K562 (cell line): ENCODE data around the gene YLPM1. TPM values are rescaled to one million over a fixed set of nuclear protein-coding genes. Genes with fewer than 3 reads are reported as not detected.

ENCODE experiments used
- EP400 ChIP-seq: fragments of 450-650 bp; IDR thresholded peaks from 2 replicates; pipeline ENCODE4 v1.6.1; 2017; ENCODE audit warnings: antibody characterized with exemption, mild to moderate bottlenecking, moderate library complexity
- MGA ChIP-seq: fragments of 450-650 bp; IDR thresholded peaks from 2 replicates; pipeline ENCODE4 v1.6.1; 2016; ENCODE audit warnings: mild to moderate bottlenecking, moderate library complexity
- SNRNP70 ChIP-seq: fragments of 200-400 bp; formaldehyde crosslinking; optimal IDR thresholded peaks from 2 replicates; pipeline ENCODE3; 2017; ENCODE audit warnings: low read depth, low read length
- THRB ChIP-seq: fragments of 450-650 bp; formaldehyde crosslinking; conservative IDR thresholded peaks from 2 replicates; pipeline ENCODE4 v1.4.0; 2022; ENCODE audit warnings: mild to moderate bottlenecking, missing genetic modification characterization
- VEZF1 ChIP-seq: fragments of 200-800 bp; sonication (Bioruptor generic); IDR thresholded peaks from 2 replicates; pipeline ENCODE4 v1.6.1; 2017; ENCODE audit warnings: missing genetic modification characterization, missing compliant biosample characterization
- YBX1 ChIP-seq: fragments of 450-650 bp; IDR thresholded peaks from 2 replicates; pipeline ENCODE4 v1.7.1; 2016; ENCODE audit warnings: mild to moderate bottlenecking
- ZNF184 ChIP-seq: sonication (generic); formaldehyde crosslinking; IDR thresholded peaks from 2 replicates; pipeline ENCODE4 v1.5.0; 2020; ENCODE audit warnings: missing genetic modification reagents
- ZNF24 ChIP-seq: fragments of 450-650 bp; IDR thresholded peaks from 2 replicates; pipeline ENCODE4 v1.6.1; 2016
- ZNF785 ChIP-seq: fragments of 250-450 bp; sonication (Bioruptor Pico); IDR thresholded peaks from 2 replicates; pipeline ENCODE4 v1.4.0; 2020; ENCODE audit warnings: mild to moderate bottlenecking
- polyA plus RNA-seq, 8 experiments: library from polyadenylated mRNA; depleted of rRNA in 4 of 8; stranded (reverse) in 5 of 8; unstranded in 3 of 8; fragments of >200 nt; fragmentation: Nextera tagmentation in 2 of 8; fragmentation: Illumina TruSeq in 1 of 8; extraction: Ambion mirVana in 2 of 8; extraction: Trizol in 1 of 8; gene quantifications; 2 replicates each; pipeline versions ENCODE4 v1.2.1 to v1.2.3, GENCODE V29; 2011 to 2014; ENCODE audit warnings: inconsistent platforms in 1 of 8, missing spikeins in 1 of 8
- total RNA-seq, 7 experiments: library from RNA; depleted of rRNA in 6 of 7; stranded (reverse); fragments of >200 nt in 6 of 7; fragmentation: Illumina TruSeq in 2 of 7; extraction: Trizol in 2 of 7; gene quantifications; 2 replicates each; pipeline versions ENCODE4 v1.2.1 to v1.2.3, GENCODE V29; 2011 to 2021; ENCODE audit warnings: low replicate concordance in 1 of 7

The YLPM1 gene
- total and polyA plus RNA-seq, 9 of the 15 experiments (the other 6 are each of a cell fraction or from before 2014, with no cell fraction given): 7.2 to 32.7 (median 14.6) TPM

- TF ChIP-seq MGA (no peak), YBX1 (no peak), EP400 (no peak), ZNF24 (no peak), ZNF785 (CRISPR knock-in tag) (no peak), SNRNP70 (no peak), VEZF1 (CRISPR knock-in tag) (no peak), THRB (CRISPR knock-in tag) (no peak), ZNF184 (CRISPR knock-in tag) (no peak)
These were observed 85.7 kb downstream of the YLPM1 start (continued) for GRCh38 chr14:74848768-74849167.
